Measurements from ENCODE around the gene PRX. TPM values are rescaled to one million over a fixed set of nuclear protein-coding genes. Genes with fewer than 3 reads are reported as not detected.

The PRX gene
- total RNA-seq, 3 donors from 2014 or later, result 0.71 to 0.82 (median 0.79) TPM

DNA sequence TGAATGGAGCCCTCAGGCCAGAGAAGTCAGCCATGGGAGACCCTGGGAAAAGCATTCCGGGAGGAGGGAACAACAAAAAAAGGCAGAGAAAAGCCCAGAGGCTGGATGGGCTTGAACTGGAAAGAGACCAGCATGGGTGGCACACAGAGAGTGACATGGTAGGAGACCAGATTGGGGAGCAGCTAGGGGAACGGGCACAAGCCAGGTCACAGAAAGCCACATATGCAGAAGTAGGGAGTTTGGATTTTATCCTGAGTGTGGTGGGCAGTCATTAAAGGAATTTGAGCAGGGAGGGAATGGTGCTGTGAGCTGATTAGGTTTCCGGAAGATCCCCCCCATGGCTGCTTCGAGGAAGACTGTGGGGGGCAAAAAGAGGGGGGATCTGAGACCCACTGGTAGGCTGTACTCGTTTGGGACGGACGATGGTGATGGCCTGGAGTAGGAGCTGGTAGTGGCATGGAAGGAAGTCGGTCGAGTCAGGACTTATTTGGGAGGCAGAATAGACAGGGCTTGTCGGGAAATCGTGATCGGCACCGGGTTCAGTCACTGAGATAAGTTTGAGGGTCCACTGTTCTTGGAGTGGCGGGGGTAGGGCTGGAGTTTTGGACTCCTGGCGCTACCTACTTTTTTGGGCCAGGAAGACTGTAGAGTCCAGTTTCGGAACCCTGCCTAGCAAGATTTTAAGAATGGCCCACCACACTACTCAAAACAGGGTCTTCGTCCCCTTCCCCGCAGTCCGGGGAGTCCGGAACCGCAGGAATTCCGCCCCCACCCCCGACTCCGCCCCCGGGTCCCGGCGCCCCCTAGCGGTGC, 11.7 kb upstream of the PRX start:
- Mint-ChIP-seq H3K4me3 (peak overlapping the region; percentile 93), H3K36me3 (ENCODE audit: insufficient read depth) (peaks cover 6% of the 10 kb centered on the region), H3K4me1 (ENCODE audit: low read depth) (peaks cover 24% of the 10 kb centered on the region), H3K27me3 (ENCODE audit: low read depth) (no peaks in the 10 kb centered on the region), H3K9me3 (no peaks in the 10 kb centered on the region)
- DNase-seq, result no peak
- ATAC-seq, result no peak

DNA sequence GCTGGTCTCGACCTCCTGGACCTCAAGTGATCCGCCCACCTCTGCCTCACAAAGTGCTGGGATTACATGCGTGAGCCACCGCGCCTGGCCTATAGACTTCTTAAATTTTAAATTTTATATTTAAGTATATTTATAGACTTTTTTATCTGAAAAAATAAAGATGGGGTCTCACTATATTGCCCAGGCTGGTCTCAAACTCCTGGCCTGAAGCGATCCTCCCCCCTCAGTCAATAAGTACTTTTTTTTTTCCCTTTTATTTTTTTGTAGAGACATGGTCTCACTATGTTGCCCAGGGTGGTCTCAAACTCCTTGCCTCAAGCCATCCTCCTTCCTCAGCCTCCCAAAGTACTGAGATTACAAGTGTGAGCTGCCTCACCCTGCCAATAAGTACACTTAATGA, 10.8 kb upstream of the PRX start:
- H3K4me1 Mint-ChIP-seq (ENCODE audit: low read depth), result peaks cover 24% of the 10 kb centered on the region
- DNase-seq (no peak), ATAC-seq (no peak)
- H3K27me3 Mint-ChIP-seq (ENCODE audit: low read depth), result no peaks in the 10 kb centered on the region
- H3K4me3 Mint-ChIP-seq, result peak overlapping the region; percentile 93
- H3K9me3 Mint-ChIP-seq, result no peaks in the 10 kb centered on the region
- peaks cover 6% of the 10 kb centered on the region for H3K36me3 Mint-ChIP-seq (ENCODE audit: insufficient read depth)

DNA sequence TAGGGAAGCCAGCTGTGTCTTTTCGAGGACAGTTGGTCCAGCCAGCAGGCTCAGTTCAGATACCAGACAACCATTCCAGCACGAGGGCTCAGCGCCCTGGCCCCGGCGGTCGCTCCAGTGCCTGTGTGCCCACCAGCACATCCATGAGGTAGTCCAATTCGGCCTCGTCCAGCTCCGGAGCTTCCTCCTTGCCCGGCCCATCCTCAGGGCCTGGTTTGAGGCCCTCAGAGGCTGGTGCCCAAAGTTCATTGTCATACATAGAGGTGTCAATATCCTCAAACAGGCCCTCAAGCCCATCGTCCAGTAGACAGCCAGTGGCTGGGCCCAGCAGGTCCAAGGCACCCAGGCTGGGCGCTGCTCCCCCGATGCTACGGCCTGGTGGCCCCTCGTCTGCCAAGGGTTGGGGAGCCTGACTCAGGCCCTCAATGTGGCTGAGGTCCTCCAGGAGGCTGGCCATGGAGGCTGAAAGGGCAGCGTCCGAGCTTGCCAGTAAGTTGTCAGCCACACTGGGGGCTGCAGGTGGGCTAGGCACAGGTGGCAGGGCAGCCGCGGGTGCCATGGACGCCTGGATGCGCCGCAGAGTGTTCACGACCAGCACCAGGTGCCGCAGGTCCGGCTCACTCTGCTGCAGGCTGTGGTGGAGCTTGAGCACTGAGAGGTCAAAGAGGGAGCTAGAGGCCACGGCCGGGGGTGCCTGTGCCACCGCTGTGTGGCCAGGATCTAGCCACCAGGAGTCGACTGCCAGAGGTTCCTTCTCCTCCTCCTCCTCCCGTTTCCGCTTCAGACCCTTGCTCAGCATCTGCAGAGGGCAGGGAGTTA, 9.8 kb upstream of the PRX start:
- Mint-ChIP-seq H3K36me3 (ENCODE audit: insufficient read depth) (peaks cover 6% of the 10 kb centered on the region), H3K4me1 (ENCODE audit: low read depth) (peaks cover 24% of the 10 kb centered on the region), H3K27me3 (ENCODE audit: low read depth) (no peaks in the 10 kb centered on the region), H3K4me3 (peak overlapping the region; percentile 55), H3K9me3 (no peaks in the 10 kb centered on the region)
- DNase-seq, result no peak
- ATAC-seq, result no peak

DNA sequence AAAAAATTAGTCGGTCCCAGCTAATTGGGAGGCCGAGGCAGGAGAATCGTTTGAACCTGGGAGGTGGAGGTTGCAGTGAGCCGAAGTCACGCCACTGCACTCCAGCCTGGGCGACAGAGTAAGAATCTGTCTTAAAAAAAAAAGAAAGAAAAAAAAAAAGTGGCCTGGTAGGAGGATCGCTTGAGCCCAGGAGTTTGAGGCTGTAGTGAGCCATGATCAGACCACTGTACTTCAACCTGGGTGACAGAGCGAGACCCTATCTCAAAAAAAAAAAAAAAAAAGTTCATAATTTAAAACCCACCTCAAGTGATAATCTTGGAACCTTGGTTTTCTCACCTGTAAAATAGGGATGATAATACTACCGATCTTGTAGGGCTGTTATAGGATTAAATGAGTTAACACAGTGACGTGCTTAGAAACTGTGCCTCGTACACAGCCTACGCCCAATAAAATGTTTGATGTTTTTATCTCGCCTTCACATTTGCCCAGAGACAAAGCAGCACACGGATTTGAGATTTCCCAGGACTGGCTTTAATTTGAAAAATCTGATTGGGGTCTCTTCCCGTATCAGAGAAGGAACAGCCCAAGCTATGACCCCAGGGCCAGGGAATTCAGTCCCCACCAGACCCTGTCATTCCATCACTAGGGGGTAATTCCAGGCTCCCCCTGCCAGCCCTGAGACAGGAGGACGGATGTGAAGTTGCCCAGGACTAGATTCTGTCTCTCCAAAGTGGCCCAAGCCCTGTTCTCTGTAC, 9.0 kb upstream of the PRX start:
- H3K36me3 Mint-ChIP-seq (ENCODE audit: insufficient read depth), result peaks cover 6% of the 10 kb centered on the region
- H3K27me3 Mint-ChIP-seq (ENCODE audit: low read depth), result no peaks in the 10 kb centered on the region
- ATAC-seq (no peak), DNase-seq (no peak)
- peaks cover 28% of the 10 kb centered on the region for H3K4me1 Mint-ChIP-seq (ENCODE audit: low read depth)
- peak overlapping the region; percentile 79 for H3K4me3 Mint-ChIP-seq
- H3K9me3 Mint-ChIP-seq, result no peaks in the 10 kb centered on the region

DNA sequence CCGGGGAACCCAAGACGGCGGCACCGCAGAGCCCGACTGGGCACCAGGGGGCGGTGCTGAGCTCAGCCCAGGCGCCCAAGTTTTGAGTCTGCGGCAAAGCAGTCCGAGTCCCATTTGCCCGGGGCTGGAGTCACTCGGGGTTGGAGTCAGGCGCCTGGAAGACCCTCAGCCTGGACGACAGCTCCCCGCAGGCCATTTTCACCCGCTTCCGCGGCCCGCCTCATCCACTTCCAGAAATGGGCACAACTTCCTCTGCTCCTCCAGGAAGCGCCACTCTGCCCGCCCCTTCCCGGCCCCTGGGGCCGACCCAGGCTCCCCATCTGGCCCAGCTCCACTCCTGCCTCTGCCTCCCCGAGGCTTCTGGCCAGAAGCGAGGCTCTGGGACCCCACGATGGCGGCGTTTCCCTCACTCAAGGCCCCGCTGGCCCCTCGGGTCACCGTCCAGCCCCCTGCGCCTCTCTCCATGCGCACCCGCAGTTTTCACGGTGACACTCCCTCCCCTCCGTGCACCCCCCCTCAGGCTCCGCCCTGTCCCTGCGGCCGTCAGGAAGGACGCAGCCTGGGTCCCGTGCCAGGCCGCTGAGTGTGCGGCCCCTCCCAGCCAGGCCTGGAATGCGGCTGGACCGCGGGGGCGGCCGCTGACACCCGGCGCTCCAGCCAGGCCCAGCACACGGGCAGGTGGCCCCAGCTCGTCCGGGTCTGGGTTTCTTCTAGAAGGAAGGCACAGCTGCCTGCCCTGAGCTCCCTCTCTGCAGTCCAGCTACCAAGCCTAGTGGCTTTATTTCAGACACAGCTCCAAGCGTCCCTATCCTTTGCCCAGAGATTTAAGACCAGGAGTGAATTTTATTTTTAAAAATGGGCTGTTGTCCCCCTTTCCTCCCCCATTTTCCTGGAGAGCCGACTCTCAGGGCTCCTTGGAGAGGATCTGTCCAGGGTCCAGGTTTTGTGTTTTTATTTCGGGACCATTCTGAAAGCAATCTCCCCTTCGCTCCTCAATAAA, 7.9 kb upstream of the PRX start:
- peak overlapping the region; percentile 79 for H3K4me3 Mint-ChIP-seq
- H3K4me1 Mint-ChIP-seq (ENCODE audit: low read depth), result peaks cover 28% of the 10 kb centered on the region
- H3K36me3 Mint-ChIP-seq (ENCODE audit: insufficient read depth), result peaks cover 6% of the 10 kb centered on the region
- no peaks in the 10 kb centered on the region for H3K9me3 Mint-ChIP-seq
- ATAC-seq, result peak; percentile 49 to 52
- DNase-seq, result peak; percentile 64
- H3K27me3 Mint-ChIP-seq (ENCODE audit: low read depth), result no peaks in the 10 kb centered on the region

DNA sequence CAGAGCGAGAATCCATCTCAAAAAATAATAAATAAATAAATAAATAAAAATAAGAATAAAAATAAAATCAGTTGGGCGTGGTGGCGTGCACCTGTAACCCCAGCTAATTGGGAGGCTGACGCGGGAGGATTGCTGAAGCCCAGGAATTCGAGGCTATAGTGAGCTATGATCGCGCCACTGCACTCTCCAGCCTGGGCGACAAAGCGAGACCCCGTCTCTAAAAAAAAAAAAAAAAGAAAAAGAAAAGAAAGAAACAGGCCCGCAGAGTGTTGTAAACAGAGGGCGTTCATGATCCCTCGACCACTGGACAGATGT, 7.2 kb upstream of the PRX start:
- no peaks in the 10 kb centered on the region for H3K27me3 Mint-ChIP-seq (ENCODE audit: low read depth)

DNA sequence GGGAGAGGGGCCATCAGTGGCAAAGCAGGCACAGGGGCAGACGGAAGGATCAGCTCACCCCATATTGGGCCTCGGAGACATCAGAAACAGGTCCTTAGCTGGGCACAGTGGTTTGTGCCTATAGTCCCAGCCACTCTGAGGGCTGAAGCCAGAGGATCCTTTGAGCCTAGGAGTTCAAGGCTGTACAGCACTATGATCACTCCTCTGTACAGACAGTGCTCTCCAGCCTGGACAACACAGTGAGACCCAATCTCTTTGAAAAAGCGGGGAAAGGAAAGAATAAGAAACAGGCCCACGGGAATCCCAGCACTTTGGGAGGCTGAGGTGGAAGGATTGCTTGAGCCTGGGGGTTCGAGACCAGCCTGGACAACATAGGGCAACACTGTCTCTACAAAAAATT, 6.6 kb upstream of the PRX start:
- ATAC-seq (no peak), DNase-seq (no peak)
- Mint-ChIP-seq H3K9me3 (no peaks in the 10 kb centered on the region), H3K27me3 (ENCODE audit: low read depth) (no peaks in the 10 kb centered on the region), H3K4me1 (ENCODE audit: low read depth) (peaks cover 24% of the 10 kb centered on the region), H3K4me3 (peak overlapping the region; percentile 59), H3K36me3 (ENCODE audit: insufficient read depth) (peaks cover 6% of the 10 kb centered on the region)

More for the DNA sequence above, 7.2 kb upstream of the PRX start:
- DNase-seq (no peak), ATAC-seq (no peak)
- H3K4me3 Mint-ChIP-seq, result peak overlapping the region; percentile 79
- H3K9me3 Mint-ChIP-seq, result no peaks in the 10 kb centered on the region
- peaks cover 6% of the 10 kb centered on the region for H3K36me3 Mint-ChIP-seq (ENCODE audit: insufficient read depth)
- peaks cover 25% of the 10 kb centered on the region for H3K4me1 Mint-ChIP-seq (ENCODE audit: low read depth)

DNA sequence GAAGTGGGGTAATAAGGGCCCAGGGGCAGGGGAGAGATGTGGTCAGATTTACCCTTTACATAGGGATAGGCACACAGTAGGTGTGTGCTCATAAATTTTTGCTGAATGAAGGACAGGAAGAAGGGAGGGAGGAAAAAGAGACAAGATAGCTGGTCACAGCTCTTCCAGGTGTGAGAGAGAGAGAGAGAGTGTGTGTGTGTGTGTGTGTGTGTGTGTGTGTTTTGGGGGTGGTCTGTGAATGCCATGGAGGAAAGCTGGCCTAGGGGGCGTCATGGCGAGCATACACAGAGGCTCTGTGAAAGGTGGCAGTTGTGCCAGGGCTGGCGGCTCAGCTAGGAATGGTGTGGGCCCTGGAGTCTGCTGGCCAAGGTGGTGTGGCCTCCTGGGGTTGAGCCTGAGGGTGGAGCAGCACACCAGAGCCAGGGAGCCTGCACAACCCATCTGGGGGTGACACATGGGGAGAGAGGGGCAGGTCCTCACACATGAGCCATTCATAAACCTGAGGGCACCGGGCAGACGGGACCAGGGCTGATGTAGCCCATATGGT, 6.0 kb upstream of the PRX start:
- DNase-seq (no peak), ATAC-seq (no peak)
- Mint-ChIP-seq H3K9me3 (no peaks in the 10 kb centered on the region), H3K4me1 (ENCODE audit: low read depth) (peaks cover 20% of the 10 kb centered on the region), H3K36me3 (ENCODE audit: insufficient read depth) (peaks cover 6% of the 10 kb centered on the region), H3K27me3 (ENCODE audit: low read depth) (no peaks in the 10 kb centered on the region), H3K4me3 (no peak overlapping the region)

DNA sequence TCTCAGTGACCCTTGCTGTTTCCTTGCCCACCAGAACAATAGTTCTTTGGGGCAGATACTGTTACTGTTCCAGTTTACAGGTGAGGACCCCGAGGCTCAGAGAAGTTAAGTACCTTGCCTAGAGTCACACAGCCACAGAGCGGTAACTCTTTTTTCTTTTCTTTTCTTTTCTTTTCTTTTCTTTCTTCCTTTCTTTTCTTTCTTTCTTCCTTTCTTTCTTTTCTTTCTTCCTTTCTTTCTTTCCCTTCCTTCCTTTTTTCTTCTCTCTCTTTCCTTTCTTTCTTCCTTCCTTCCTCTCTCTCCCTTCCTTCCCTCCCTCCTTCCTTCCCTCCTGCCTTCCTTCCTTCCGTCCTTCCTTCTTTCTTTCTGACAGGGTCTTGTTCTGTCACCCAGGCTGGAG, 4.9 kb upstream of the PRX start:
- Mint-ChIP-seq H3K27me3 (ENCODE audit: low read depth) (no peaks in the 10 kb centered on the region), H3K9me3 (no peaks in the 10 kb centered on the region), H3K4me1 (ENCODE audit: low read depth) (peaks cover 18% of the 10 kb centered on the region), H3K36me3 (ENCODE audit: insufficient read depth) (peaks cover 6% of the 10 kb centered on the region), H3K4me3 (no peak overlapping the region)
- ATAC-seq (no peak), DNase-seq (no peak)

DNA sequence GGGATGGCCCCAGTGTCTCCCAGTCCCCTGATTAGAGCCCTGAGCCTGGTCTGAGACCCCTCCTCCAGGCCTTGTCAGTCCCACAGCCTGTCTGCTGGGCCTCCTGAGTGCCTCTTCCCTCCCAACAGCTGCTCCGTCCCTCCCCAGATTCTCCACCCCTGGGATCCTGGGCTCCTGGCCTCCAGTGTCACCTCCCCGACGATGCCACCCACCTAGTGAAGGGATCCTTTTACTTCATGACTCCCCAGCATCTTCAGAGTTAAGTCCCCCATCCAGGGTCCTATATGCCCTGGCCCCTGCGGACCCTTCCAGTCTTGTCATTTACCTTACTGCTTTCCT, 4.4 kb upstream of the PRX start:
- H3K36me3 Mint-ChIP-seq (ENCODE audit: insufficient read depth), result peaks cover 6% of the 10 kb centered on the region
- no peaks in the 10 kb centered on the region for H3K9me3 Mint-ChIP-seq
- H3K27me3 Mint-ChIP-seq (ENCODE audit: low read depth), result no peaks in the 10 kb centered on the region
- ATAC-seq (no peak), DNase-seq (no peak)
- H3K4me1 Mint-ChIP-seq (ENCODE audit: low read depth), result peaks cover 18% of the 10 kb centered on the region
- H3K4me3 Mint-ChIP-seq, result no peak overlapping the region

DNA sequence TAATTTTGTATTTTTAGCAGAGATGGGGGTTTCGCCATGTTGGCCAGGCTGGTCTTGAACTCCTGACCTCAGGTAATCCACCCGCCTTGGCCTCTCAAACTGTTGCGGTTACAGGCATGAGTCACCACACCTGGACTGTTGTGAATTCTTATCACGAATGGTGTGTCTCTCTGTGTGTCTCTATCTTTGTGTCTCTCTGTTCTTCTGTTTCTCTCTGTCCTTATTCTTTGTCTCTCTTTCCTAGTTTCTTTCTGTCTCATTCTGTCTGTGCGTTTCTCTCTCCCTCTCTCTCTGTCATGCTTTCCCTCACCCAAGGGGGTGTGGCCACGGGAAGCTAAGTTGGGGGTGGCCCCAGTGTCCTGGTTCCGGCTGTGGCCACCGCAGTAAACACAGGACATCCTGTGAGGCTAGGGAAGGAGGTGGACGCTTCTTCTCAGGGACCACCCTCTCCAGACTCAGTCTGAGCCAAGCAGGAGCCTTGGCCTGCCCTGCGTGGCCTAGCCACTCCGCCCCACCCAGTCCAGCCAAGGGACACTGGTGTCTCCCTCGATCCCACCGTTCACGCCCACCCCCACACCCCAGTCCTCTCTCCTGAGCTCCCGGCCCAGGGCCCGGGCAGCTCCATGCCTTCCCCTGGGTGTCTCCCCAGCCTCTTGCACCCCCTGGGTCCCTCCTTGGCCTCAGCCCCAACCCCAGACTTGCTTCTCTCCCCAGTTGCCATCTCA, 3.9 kb upstream of the PRX start:
- DNase-seq, result no peak
- Mint-ChIP-seq H3K4me1 (ENCODE audit: low read depth) (peaks cover 12% of the 10 kb centered on the region), H3K27me3 (ENCODE audit: low read depth) (no peaks in the 10 kb centered on the region), H3K9me3 (no peaks in the 10 kb centered on the region), H3K4me3 (no peak overlapping the region), H3K36me3 (ENCODE audit: insufficient read depth) (peaks cover 1% of the 10 kb centered on the region)
- no peak for ATAC-seq

DNA sequence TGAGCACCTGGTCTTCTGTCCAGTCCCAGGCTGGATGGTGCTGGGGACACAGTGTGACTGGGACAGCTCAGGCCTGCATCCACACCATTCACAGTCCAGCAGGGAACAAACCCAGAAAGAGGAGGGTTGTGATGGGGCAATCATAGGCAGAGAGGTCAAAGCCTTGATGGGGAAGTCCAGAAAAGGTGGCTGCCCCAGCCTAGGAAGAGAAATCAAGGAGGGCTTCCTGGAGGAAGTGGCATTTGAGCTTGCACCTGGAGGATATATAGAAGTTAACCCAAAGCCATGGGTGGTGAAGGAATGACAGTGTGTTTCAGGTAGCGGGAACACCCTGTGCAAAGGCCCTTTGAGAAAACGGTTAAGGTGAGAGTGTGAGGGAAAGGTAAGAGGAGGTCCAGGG, 2.6 kb upstream of the PRX start:
- no peak for ATAC-seq
- no peak overlapping the region for H3K4me3 Mint-ChIP-seq
- no peak for DNase-seq
- no peaks in the 10 kb centered on the region for H3K27me3 Mint-ChIP-seq (ENCODE audit: low read depth)
- no peaks in the 10 kb centered on the region for H3K36me3 Mint-ChIP-seq (ENCODE audit: insufficient read depth)
- H3K4me1 Mint-ChIP-seq (ENCODE audit: low read depth), result peaks cover 8% of the 10 kb centered on the region
- H3K9me3 Mint-ChIP-seq, result no peaks in the 10 kb centered on the region

Measured in activated T-cell treated with anti-CD3 and anti-CD28 coated beads, Interleukin-2, amount 50 U/mL, for 4 hours (primary cell).